SK-N-MC (cell line): ENCODE data around the gene BGN.

Source experiments
- EZH2 ChIP-seq: fragments of 200-600 bp; sonication (generic); IDR thresholded peaks from one replicate; pipeline ENCODE4 v1.6.1; 2017; ENCODE audit warnings: antibody characterized with exemption
- POLR2AphosphoS5 ChIP-seq: IDR thresholded peaks from 2 replicates; pipeline ENCODE4 v1.6.1; 2012; ENCODE audit warnings: mild to moderate bottlenecking, low read depth, low read length, borderline replicate concordance

DNA sequence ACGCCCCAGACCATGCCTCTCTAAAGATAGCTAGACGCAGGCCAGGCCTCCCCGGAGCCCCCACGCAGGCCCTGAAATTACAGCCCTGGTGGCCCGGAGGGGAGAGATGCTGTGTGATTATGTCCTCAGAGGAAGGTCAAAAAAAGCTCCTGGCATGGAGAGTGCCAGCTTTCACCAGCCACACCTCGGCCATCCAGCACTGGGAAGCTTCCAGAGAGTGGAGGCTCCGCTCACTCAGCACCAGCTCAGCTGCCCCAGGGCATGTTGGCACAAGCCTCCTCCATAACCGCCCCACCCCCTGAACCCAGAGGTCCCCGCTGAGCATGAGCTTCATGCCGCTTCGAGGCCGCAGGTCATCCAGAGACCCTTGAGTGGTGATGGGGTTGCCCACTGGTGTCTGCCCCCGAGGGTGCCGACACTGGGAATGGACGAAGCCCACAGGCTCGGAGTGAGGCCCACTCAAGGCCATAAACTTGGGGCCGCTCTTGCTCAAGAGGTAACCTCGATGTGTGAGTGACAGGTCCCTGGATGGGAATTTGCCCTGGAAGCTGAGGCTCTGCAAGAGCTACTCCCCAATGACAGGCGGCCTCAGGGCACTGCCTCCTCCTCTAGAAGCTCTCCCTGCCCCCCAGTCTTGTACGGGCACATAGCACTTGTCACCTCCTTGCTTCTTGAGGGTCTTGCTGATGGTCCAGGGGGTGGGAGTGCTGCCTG, 4.4 kb upstream of the BGN start:
- TF ChIP-seq POLR2AphosphoS5 = no peak
- TF ChIP-seq EZH2 = no peak
